K562 (cell line): ENCODE results near the gene SYNPR. TPM values are rescaled to one million over a fixed set of nuclear protein-coding genes. Genes with fewer than 3 reads are reported as not detected.

ENCODE experiments used
- ATAC-seq: fragments of 200-7000 bp; cut with Tn5 transposase; 3 replicates; pipeline ENCODE4 v1.9.1; 2020; ENCODE audit warnings: moderate library complexity
- BruUV-seq: library from RNA; stranded (reverse); fragments of 400-500 nt; replicated peaks from 2 replicates; lab custom pipeline; 2021; lab: Mats Ljungman, UMichigan
- CTCF ChIA-PET: fragments of 300-600 bp; formaldehyde crosslinking; extraction: SDS; loops from one replicate; lab custom pipeline; 2021; ENCODE audit warnings: low intra/inter-chr PET ratio; lab: Yijun Ruan, JAX
- POLR2A ChIA-PET: fragments of 300-600, 350-650 bp; sonication (Branson Sonifier 250); formaldehyde crosslinking; extraction: SDS; loops from one replicate; lab custom pipeline; 2021; ENCODE audit warnings: antibody characterized with exemption, inconsistent platforms; lab: Yijun Ruan, JAX
- DNase-seq, 4 experiments: peaks; one replicate each; pipeline versions ENCODE4 v3.0.0 to v3.0.0-alpha.2; 2011 to 2018; ENCODE audit warnings: low spot score in 3 of 4, mixed read lengths in 3 of 4; ENCODE audit errors: extremely low read depth in 1 of 4
- FAIRE-seq: peaks from 2 replicates; lab custom pipeline; 2011; peaks lifted over from hg19 to GRCh38; lab: Jason Lieb, UNC
- H2AFZ ChIP-seq: 2 replicates; pipeline ENCODE4 v1.6.0; 2011; ENCODE audit warnings: low read depth, low read length, control low read depth, inconsistent platforms
- H3K27ac ChIP-seq: fragments of 200-600 bp; 3 replicates; pipeline ENCODE4 v1.8.0; 2011; ENCODE audit warnings: low read depth, mild to moderate bottlenecking, control low read depth, inconsistent platforms, low read length, moderate library complexity, mixed read lengths; ENCODE audit errors: extremely low read depth
- H3K27me3 ChIP-seq, 2 experiments: fragments of 300-600 bp in 1 of 2; 2 replicates in 1 of 2; 3 replicates in 1 of 2; pipeline versions ENCODE4 v1.6.0 to v1.8.0; 2011; ENCODE audit warnings: inconsistent platforms in 2 of 2, low read length in 2 of 2, mild to moderate bottlenecking in 1 of 2, mixed read lengths in 1 of 2, moderate library complexity in 1 of 2; ENCODE audit not compliant: control insufficient read depth in 2 of 2, insufficient read depth in 2 of 2
- H3K36me3 ChIP-seq: fragments of 300-600 bp; 3 replicates; pipeline ENCODE4 v1.8.0; 2011; ENCODE audit warnings: mild to moderate bottlenecking, low read length, inconsistent platforms; ENCODE audit not compliant: control insufficient read depth, insufficient read depth
- H3K4me1 ChIP-seq, 2 experiments: fragments of 200-600 bp in 1 of 2; replicated peaks in 1 of 2; 2 replicates in 1 of 2; 3 replicates in 1 of 2; pipeline versions ENCODE4 v1.5.1 to v1.8.0; 2011; ENCODE audit warnings: inconsistent platforms in 2 of 2, low read length in 2 of 2, mild to moderate bottlenecking in 1 of 2, mixed read lengths in 1 of 2, moderate library complexity in 1 of 2; ENCODE audit not compliant: control insufficient read depth in 2 of 2, insufficient read depth in 2 of 2
- H3K4me2 ChIP-seq: 2 replicates; pipeline ENCODE4 v1.6.1; 2011; ENCODE audit warnings: low read length, control low read depth, inconsistent platforms, mixed read lengths; ENCODE audit not compliant: insufficient read depth
- H3K4me3 ChIP-seq: fragments of 200-600 bp; sonication (generic), shearing (Covaris generic); 2 replicates; pipeline ENCODE4 v1.5.1; 2016; ENCODE audit warnings: control low read depth, inconsistent platforms
- H3K79me2 ChIP-seq: fragments of 200-600 bp; 3 replicates; pipeline ENCODE4 v1.8.0; 2011; ENCODE audit warnings: low read length, inconsistent platforms; ENCODE audit not compliant: control insufficient read depth, insufficient read depth
- H3K9ac ChIP-seq, 2 experiments: 2 replicates each; pipeline versions ENCODE4 v1.6.0 to v1.6.1; 2011; ENCODE audit warnings: low read depth in 2 of 2, low read length in 2 of 2, control low read depth in 1 of 2, inconsistent platforms in 1 of 2, mild to moderate bottlenecking in 1 of 2, mixed read lengths in 1 of 2; ENCODE audit not compliant: insufficient read depth in 1 of 2
- H3K9me1 ChIP-seq: one replicate; pipeline ENCODE4 v1.6.0; 2011; ENCODE audit warnings: inconsistent platforms, mild to moderate bottlenecking, low read length, moderate library complexity; ENCODE audit not compliant: control insufficient read depth, insufficient read depth
- H3K9me3 ChIP-seq: replicated peaks from 2 replicates; pipeline ENCODE4 v1.5.1; 2011; ENCODE audit warnings: low read depth, low read length, inconsistent platforms; ENCODE audit not compliant: control insufficient read depth, insufficient read depth
- H4K20me1 ChIP-seq: replicated peaks from 2 replicates; pipeline ENCODE4 v1.6.1; 2011; ENCODE audit warnings: low read length, inconsistent platforms, mixed read lengths; ENCODE audit not compliant: control insufficient read depth, insufficient read depth
- BCOR ChIP-seq: fragments of 450-650 bp; IDR thresholded peaks from 2 replicates; pipeline ENCODE4 v1.6.1; 2016
- DMBX1 ChIP-seq: fragments of 250-450 bp; sonication (Bioruptor Pico); IDR thresholded peaks from 2 replicates; pipeline ENCODE4 v1.8.0; 2022; ENCODE audit warnings: inconsistent platforms, mild to moderate bottlenecking, moderate library complexity, borderline replicate concordance
- EP300 ChIP-seq: IDR thresholded peaks from 2 replicates; pipeline ENCODE4 v1.6.1; 2012; ENCODE audit warnings: low read length, improper control_type of control experiment
- NCOA2 ChIP-seq, 2 experiments: fragments of 450-650 bp; IDR thresholded peaks; 2 replicates each; pipeline ENCODE4 v1.6.1; 2018; ENCODE audit warnings: mild to moderate bottlenecking in 2 of 2, moderate library complexity in 1 of 2; ENCODE audit not compliant: partially characterized antibody in 2 of 2
- SNRNP70 ChIP-seq: fragments of 200-400 bp; formaldehyde crosslinking; optimal IDR thresholded peaks from 2 replicates; pipeline ENCODE3; 2017; ENCODE audit warnings: low read depth, low read length
- ZNF780A ChIP-seq: fragments of 250-450 bp; sonication (Bioruptor Pico); IDR thresholded peaks from 2 replicates; pipeline ENCODE4 v1.5.0; 2021; ENCODE audit warnings: mild to moderate bottlenecking
- WGBS: fragments of 100-300 bp; shearing (Covaris generic); methylation state at CpG from one replicate; pipeline ENCODE4 v1.1.6; 2016; ENCODE audit warnings: low coverage, mixed read lengths; ENCODE audit not compliant: insufficient coverage; ENCODE audit errors: missing lambda C conversion rate; 5-methylcytosine and 5-hydroxymethylcytosine counted together
- in situ Hi-C: fragments of 300-500 bp; cut with MboI; formaldehyde crosslinking; loops from 4 replicates; pipeline ENCODE4 v1.15.0; 2018; ENCODE audit warnings: inconsistent platforms, mixed read lengths
- intact Hi-C: fragments of 100-400 bp; cut with micrococcal nuclease; formaldehyde crosslinking; loops from 2 replicates; pipeline ENCODE4 v1.14.2; 2022
- polyA plus RNA-seq, 8 experiments: library from polyadenylated mRNA; depleted of rRNA in 4 of 8; stranded (reverse) in 5 of 8; unstranded in 3 of 8; fragments of >200 nt; fragmentation: Nextera tagmentation in 2 of 8; fragmentation: Illumina TruSeq in 1 of 8; extraction: Ambion mirVana in 2 of 8; extraction: Trizol in 1 of 8; gene quantifications; 2 replicates each; pipeline versions ENCODE4 v1.2.1 to v1.2.3, GENCODE V29; 2011 to 2014; ENCODE audit warnings: inconsistent platforms in 1 of 8, missing spikeins in 1 of 8
- total RNA-seq, 7 experiments: library from RNA; depleted of rRNA in 6 of 7; stranded (reverse); fragments of >200 nt in 6 of 7; fragmentation: Illumina TruSeq in 2 of 7; extraction: Trizol in 2 of 7; gene quantifications; 2 replicates each; pipeline versions ENCODE4 v1.2.1 to v1.2.3, GENCODE V29; 2011 to 2021; ENCODE audit warnings: low replicate concordance in 1 of 7
- TF ChIP-seq, protein P1 (sequence below), 3 experiments: fragments of 200-800 bp in 1 of 3; fragments of 250-450 bp in 1 of 3; fragments of 450-650 bp in 1 of 3; sonication (Bioruptor Pico) in 1 of 3; sonication (Bioruptor generic) in 1 of 3; formaldehyde crosslinking in 1 of 3; IDR thresholded peaks; 2 replicates each; pipeline versions ENCODE4 v1.6.1 to v1.8.0; 2016 to 2022; ENCODE audit warnings: mild to moderate bottlenecking in 2 of 3, missing genetic modification characterization in 2 of 3, missing compliant biosample characterization in 1 of 3, moderate library complexity in 1 of 3
- TF ChIP-seq, protein P2 (sequence below): fragments of 450-650 bp; IDR thresholded peaks from 2 replicates; pipeline ENCODE4 v1.7.0; 2016; ENCODE audit warnings: borderline replicate concordance
- TF ChIP-seq, protein P3 (sequence below): fragments of 200-800 bp; sonication (Bioruptor generic); IDR thresholded peaks from 2 replicates; pipeline ENCODE4 v1.6.1; 2016; ENCODE audit warnings: missing genetic modification characterization, missing compliant biosample characterization

The SYNPR gene
- total and polyA plus RNA-seq, 9 of the 15 experiments (the other 6 are each of a cell fraction or from before 2014, with no cell fraction given): not detected

DNA sequence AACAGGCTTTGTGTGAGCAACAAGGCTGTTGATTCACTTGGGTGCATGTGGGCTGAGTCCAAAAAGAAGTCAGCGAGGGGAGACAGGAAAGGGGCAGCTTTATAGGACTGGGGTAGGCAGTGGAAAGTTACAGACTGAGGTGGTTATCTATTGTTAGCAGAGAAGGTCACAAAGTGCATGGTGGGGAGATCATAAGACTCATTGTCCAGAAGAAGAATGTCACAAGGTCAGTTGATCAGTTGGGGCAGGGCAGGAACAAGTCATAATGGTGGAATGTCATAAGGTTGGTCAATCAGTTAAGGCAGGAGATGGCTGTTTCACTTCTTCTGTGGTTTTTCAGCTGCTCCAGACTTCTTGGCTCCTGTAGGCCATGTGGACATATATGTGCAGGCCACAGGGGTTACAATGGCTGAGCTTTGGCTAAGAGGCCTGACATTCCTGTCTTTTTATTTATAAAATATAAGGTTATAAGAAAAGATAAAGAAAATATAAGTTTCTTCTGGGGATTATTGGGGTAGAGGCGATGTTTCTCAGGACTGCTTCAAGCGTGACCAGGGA is 304.9 kb downstream of the SYNPR start:
- FAIRE-seq: no peak
- BruUV-seq: no TSS peak
- TF ChIP-seq, protein P1, sequence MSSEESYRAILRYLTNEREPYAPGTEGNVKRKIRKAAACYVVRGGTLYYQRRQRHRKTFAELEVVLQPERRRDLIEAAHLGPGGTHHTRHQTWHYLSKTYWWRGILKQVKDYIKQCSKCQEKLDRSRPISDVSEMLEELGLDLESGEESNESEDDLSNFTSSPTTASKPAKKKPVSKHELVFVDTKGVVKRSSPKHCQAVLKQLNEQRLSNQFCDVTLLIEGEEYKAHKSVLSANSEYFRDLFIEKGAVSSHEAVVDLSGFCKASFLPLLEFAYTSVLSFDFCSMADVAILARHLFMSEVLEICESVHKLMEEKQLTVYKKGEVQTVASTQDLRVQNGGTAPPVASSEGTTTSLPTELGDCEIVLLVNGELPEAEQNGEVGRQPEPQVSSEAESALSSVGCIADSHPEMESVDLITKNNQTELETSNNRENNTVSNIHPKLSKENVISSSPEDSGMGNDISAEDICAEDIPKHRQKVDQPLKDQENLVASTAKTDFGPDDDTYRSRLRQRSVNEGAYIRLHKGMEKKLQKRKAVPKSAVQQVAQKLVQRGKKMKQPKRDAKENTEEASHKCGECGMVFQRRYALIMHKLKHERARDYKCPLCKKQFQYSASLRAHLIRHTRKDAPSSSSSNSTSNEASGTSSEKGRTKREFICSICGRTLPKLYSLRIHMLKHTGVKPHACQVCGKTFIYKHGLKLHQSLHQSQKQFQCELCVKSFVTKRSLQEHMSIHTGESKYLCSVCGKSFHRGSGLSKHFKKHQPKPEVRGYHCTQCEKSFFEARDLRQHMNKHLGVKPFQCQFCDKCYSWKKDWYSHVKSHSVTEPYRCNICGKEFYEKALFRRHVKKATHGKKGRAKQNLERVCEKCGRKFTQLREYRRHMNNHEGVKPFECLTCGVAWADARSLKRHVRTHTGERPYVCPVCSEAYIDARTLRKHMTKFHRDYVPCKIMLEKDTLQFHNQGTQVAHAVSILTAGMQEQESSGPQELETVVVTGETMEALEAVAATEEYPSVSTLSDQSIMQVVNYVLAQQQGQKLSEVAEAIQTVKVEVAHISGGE (CRISPR knock-in tag; IDR thresholded peaks at IDR 0.05): peak in 1 of 3 experiments; percentile 40; a peak in 1 of 6 replicates
- no peak for TF ChIP-seq SNRNP70
- TF ChIP-seq NCOA2 (IDR thresholded peaks at IDR 0.05; ENCODE audit: partially characterized antibody in 2 of 2): no peak
- 0 out of 2 replicates have a peak, but pooled peaks have one; percentile 51 for TF ChIP-seq DMBX1
- TF ChIP-seq BCOR: no peak
- no peak for TF ChIP-seq EP300
- TF ChIP-seq, protein P2, sequence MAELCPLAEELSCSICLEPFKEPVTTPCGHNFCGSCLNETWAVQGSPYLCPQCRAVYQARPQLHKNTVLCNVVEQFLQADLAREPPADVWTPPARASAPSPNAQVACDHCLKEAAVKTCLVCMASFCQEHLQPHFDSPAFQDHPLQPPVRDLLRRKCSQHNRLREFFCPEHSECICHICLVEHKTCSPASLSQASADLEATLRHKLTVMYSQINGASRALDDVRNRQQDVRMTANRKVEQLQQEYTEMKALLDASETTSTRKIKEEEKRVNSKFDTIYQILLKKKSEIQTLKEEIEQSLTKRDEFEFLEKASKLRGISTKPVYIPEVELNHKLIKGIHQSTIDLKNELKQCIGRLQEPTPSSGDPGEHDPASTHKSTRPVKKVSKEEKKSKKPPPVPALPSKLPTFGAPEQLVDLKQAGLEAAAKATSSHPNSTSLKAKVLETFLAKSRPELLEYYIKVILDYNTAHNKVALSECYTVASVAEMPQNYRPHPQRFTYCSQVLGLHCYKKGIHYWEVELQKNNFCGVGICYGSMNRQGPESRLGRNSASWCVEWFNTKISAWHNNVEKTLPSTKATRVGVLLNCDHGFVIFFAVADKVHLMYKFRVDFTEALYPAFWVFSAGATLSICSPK: no peak
- TF ChIP-seq, protein P3, sequence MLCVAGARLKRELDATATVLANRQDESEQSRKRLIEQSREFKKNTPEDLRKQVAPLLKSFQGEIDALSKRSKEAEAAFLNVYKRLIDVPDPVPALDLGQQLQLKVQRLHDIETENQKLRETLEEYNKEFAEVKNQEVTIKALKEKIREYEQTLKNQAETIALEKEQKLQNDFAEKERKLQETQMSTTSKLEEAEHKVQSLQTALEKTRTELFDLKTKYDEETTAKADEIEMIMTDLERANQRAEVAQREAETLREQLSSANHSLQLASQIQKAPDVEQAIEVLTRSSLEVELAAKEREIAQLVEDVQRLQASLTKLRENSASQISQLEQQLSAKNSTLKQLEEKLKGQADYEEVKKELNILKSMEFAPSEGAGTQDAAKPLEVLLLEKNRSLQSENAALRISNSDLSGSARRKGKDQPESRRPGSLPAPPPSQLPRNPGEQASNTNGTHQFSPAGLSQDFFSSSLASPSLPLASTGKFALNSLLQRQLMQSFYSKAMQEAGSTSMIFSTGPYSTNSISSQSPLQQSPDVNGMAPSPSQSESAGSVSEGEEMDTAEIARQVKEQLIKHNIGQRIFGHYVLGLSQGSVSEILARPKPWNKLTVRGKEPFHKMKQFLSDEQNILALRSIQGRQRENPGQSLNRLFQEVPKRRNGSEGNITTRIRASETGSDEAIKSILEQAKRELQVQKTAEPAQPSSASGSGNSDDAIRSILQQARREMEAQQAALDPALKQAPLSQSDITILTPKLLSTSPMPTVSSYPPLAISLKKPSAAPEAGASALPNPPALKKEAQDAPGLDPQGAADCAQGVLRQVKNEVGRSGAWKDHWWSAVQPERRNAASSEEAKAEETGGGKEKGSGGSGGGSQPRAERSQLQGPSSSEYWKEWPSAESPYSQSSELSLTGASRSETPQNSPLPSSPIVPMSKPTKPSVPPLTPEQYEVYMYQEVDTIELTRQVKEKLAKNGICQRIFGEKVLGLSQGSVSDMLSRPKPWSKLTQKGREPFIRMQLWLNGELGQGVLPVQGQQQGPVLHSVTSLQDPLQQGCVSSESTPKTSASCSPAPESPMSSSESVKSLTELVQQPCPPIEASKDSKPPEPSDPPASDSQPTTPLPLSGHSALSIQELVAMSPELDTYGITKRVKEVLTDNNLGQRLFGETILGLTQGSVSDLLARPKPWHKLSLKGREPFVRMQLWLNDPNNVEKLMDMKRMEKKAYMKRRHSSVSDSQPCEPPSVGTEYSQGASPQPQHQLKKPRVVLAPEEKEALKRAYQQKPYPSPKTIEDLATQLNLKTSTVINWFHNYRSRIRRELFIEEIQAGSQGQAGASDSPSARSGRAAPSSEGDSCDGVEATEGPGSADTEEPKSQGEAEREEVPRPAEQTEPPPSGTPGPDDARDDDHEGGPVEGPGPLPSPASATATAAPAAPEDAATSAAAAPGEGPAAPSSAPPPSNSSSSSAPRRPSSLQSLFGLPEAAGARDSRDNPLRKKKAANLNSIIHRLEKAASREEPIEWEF (CRISPR knock-in tag): peak; percentile 91
- no peak for TF ChIP-seq ZNF780A

More for the DNA sequence above, 304.9 kb downstream of the SYNPR start:
- no peak overlapping the region for H3K27ac ChIP-seq
- no peaks in the 10 kb centered on the region for H3K36me3 ChIP-seq
- DNase-seq: peak in 1 of 4 experiments; percentile 6
- no peaks in the 10 kb centered on the region for H4K20me1 ChIP-seq
- H3K9me3 ChIP-seq: no peaks in the 10 kb centered on the region
- WGBS: 0% methylated on average over 3 of the region's 3 CpGs
- H3K9me1 ChIP-seq: no peaks in the 10 kb centered on the region
- H2AFZ ChIP-seq: no peak overlapping the region
- ChIA-PET CTCF (no interaction called here), POLR2A (no interaction called here)
- intact Hi-C loops (no loop called here), in situ Hi-C loops (no loop called here)
- ATAC-seq: no peak
- H3K27me3 ChIP-seq: no peaks in the 10 kb centered on the region
- no peak overlapping the region for H3K4me2 ChIP-seq
- H3K4me3 ChIP-seq: no peak overlapping the region
- H3K4me1 ChIP-seq: no peaks in the 10 kb centered on the region
- no peaks in the 10 kb centered on the region for H3K79me2 ChIP-seq
- H3K9ac ChIP-seq: no peak overlapping the region
